Measurements from ENCODE around the gene ADRA1B. TPM values are rescaled to one million over a fixed set of nuclear protein-coding genes. Genes with fewer than 3 reads are reported as not detected.

ADRA1B gene
- total and polyA plus RNA-seq, 10 of the 15 experiments (the other 5 are each of a cell fraction or from before 2014, with no cell fraction given) = 0.04 TPM; not detected in 9

DNA sequence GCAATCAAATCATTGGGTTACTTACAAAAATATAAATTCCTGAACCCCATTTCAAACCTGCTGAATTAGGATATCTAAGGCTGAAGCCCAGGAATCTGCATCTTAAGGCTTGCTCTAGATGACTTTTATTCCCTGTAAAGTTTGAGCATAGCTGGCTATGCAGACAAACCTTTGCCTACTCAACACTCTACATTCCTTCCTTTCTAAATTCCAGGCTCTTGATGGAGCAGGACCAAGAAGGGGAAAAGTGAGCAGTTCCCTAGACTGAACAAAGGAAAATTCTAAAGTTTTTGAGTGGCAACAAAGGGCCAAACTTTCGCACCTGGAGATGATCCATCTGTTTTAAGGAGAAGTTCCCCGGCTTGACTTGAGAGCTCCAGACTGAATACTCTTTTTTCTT lies 9.8 kb upstream of the ADRA1B start:
- ChIA-PET SMC1A (ENCODE audit: uncharacterized antibody, unreplicated experiment) (interaction anchor here (1.7 kb wide), 1 partner anchor 11 kb away, joined by 3 read pairs; no protein-coding TSS in a partner anchor), CTCF (no interaction called here), RAD21 (ENCODE audit: unreplicated experiment) (no interaction called here), POLR2A (interaction anchor here (1.6 kb wide), 1 partner anchor 8 kb away, joined by 4 read pairs; no protein-coding TSS in a partner anchor)
- Histone ChIP-seq H3K4me3 (no peak overlapping the region), H3K36me3 (ENCODE audit: control insufficient read depth in 2 of 2, insufficient read depth in 2 of 2, low read length in 1 of 2) (no peaks in the 10 kb centered on the region), H3K27ac (ENCODE audit: control insufficient read depth, insufficient read depth) (no peak overlapping the region), H2AFZ (ENCODE audit: control insufficient read depth, low read depth, low read length) (no peak overlapping the region), H3K4me2 (ENCODE audit: control insufficient read depth, insufficient read depth) (no peak overlapping the region), H3K79me2 (ENCODE audit: control insufficient read depth, insufficient read depth, low read length) (no peaks in the 10 kb centered on the region), H3K4me1 (ENCODE audit: control insufficient read depth, insufficient read depth, low read length) (no peaks in the 10 kb centered on the region), H4K20me1 (ENCODE audit: control insufficient read depth, insufficient read depth) (no peaks in the 10 kb centered on the region), H3K27me3 (replicated peaks in 1 of 2; ENCODE audit: control insufficient read depth in 2 of 2, insufficient read depth in 2 of 2, low read length in 1 of 2) (no peaks in the 10 kb centered on the region; a peak in 1 of 4 replicates), H3K9ac (ENCODE audit: control insufficient read depth, insufficient read depth, low read length) (no peak overlapping the region), H3K9me3 (replicated peaks; ENCODE audit: control insufficient read depth, insufficient read depth, low read length) (no peaks in the 10 kb centered on the region)
- ATAC-seq (no peak), DNase-seq (ENCODE audit: low read depth, low spot score) (no peak), FAIRE-seq (no peak)
- in situ Hi-C loops (cut with MboI) = no loop called here
- intact Hi-C loops (cut with micrococcal nuclease; ENCODE audit: unreplicated experiment) = no loop called here
- 53% methylated on average over 2 of the region's 2 CpGs for WGBS (ENCODE audit: insufficient coverage, insufficient replicate concordance, low lambda C conversion rate, missing lambda C conversion rate)
- BruUV-seq (replicated peaks) = no TSS peak
- TF ChIP-seq, protein P1, sequence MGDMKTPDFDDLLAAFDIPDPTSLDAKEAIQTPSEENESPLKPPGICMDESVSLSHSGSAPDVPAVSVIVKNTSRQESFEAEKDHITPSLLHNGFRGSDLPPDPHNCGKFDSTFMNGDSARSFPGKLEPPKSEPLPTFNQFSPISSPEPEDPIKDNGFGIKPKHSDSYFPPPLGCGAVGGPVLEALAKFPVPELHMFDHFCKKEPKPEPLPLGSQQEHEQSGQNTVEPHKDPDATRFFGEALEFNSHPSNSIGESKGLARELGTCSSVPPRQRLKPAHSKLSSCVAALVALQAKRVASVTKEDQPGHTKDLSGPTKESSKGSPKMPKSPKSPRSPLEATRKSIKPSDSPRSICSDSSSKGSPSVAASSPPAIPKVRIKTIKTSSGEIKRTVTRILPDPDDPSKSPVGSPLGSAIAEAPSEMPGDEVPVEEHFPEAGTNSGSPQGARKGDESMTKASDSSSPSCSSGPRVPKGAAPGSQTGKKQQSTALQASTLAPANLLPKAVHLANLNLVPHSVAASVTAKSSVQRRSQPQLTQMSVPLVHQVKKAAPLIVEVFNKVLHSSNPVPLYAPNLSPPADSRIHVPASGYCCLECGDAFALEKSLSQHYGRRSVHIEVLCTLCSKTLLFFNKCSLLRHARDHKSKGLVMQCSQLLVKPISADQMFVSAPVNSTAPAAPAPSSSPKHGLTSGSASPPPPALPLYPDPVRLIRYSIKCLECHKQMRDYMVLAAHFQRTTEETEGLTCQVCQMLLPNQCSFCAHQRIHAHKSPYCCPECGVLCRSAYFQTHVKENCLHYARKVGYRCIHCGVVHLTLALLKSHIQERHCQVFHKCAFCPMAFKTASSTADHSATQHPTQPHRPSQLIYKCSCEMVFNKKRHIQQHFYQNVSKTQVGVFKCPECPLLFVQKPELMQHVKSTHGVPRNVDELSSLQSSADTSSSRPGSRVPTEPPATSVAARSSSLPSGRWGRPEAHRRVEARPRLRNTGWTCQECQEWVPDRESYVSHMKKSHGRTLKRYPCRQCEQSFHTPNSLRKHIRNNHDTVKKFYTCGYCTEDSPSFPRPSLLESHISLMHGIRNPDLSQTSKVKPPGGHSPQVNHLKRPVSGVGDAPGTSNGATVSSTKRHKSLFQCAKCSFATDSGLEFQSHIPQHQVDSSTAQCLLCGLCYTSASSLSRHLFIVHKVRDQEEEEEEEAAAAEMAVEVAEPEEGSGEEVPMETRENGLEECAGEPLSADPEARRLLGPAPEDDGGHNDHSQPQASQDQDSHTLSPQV (IDR thresholded peaks at IDR 0.05) = no peak
- TF ChIP-seq SRF (IDR thresholded peaks at IDR 0.05; ENCODE audit: low read depth in 2 of 2, low read length in 2 of 2) = no peak
- TF ChIP-seq, protein P2, sequence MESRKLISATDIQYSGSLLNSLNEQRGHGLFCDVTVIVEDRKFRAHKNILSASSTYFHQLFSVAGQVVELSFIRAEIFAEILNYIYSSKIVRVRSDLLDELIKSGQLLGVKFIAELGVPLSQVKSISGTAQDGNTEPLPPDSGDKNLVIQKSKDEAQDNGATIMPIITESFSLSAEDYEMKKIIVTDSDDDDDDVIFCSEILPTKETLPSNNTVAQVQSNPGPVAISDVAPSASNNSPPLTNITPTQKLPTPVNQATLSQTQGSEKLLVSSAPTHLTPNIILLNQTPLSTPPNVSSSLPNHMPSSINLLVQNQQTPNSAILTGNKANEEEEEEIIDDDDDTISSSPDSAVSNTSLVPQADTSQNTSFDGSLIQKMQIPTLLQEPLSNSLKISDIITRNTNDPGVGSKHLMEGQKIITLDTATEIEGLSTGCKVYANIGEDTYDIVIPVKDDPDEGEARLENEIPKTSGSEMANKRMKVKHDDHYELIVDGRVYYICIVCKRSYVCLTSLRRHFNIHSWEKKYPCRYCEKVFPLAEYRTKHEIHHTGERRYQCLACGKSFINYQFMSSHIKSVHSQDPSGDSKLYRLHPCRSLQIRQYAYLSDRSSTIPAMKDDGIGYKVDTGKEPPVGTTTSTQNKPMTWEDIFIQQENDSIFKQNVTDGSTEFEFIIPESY (IDR thresholded peaks at IDR 0.05) = no peak
- no peak for TF ChIP-seq JUNB (IDR thresholded peaks at IDR 0.05)
- TF ChIP-seq POLR2A (IDR thresholded peaks at IDR 0.05; ENCODE audit: low read depth, low read length) = no peak
- no peak for TF ChIP-seq SPI1 (IDR thresholded peaks at IDR 0.05; ENCODE audit: borderline replicate concordance, insufficient read depth, low read depth, low read length)
- TF ChIP-seq CREB1 (IDR thresholded peaks at IDR 0.05; ENCODE audit: low read depth) = no peak
- no peak for TF ChIP-seq SMARCA5 (IDR thresholded peaks at IDR 0.05)
- TF ChIP-seq NR2F1 (conservative IDR thresholded peaks at IDR 0.05) = no peak
- TF ChIP-seq NFYB (IDR thresholded peaks at IDR 0.05; ENCODE audit: insufficient read depth, low read depth, low read length) = no peak
- TF ChIP-seq CHD4 (IDR thresholded peaks at IDR 0.05) = no peak
- TF ChIP-seq NFYA (IDR thresholded peaks at IDR 0.05; ENCODE audit: borderline replicate concordance, low read depth, low read length) = no peak
- TF ChIP-seq, protein P3, sequence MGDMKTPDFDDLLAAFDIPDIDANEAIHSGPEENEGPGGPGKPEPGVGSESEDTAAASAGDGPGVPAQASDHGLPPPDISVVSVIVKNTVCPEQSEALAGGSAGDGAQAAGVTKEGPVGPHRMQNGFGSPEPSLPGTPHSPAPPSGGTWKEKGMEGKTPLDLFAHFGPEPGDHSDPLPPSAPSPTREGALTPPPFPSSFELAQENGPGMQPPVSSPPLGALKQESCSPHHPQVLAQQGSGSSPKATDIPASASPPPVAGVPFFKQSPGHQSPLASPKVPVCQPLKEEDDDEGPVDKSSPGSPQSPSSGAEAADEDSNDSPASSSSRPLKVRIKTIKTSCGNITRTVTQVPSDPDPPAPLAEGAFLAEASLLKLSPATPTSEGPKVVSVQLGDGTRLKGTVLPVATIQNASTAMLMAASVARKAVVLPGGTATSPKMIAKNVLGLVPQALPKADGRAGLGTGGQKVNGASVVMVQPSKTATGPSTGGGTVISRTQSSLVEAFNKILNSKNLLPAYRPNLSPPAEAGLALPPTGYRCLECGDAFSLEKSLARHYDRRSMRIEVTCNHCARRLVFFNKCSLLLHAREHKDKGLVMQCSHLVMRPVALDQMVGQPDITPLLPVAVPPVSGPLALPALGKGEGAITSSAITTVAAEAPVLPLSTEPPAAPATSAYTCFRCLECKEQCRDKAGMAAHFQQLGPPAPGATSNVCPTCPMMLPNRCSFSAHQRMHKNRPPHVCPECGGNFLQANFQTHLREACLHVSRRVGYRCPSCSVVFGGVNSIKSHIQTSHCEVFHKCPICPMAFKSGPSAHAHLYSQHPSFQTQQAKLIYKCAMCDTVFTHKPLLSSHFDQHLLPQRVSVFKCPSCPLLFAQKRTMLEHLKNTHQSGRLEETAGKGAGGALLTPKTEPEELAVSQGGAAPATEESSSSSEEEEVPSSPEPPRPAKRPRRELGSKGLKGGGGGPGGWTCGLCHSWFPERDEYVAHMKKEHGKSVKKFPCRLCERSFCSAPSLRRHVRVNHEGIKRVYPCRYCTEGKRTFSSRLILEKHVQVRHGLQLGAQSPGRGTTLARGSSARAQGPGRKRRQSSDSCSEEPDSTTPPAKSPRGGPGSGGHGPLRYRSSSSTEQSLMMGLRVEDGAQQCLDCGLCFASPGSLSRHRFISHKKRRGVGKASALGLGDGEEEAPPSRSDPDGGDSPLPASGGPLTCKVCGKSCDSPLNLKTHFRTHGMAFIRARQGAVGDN (IDR thresholded peaks at IDR 0.05) = no peak
- no peak for TF ChIP-seq NFXL1 (IDR thresholded peaks at IDR 0.05; ENCODE audit: borderline replicate concordance)
- TF ChIP-seq TCF12 (IDR thresholded peaks at IDR 0.05; ENCODE audit: low read depth, low read length) = no peak
- TF ChIP-seq RBBP5 (conservative IDR thresholded peaks at IDR 0.05) = no peak
- no peak for TF ChIP-seq IRF4 (IDR thresholded peaks at IDR 0.05; ENCODE audit: low read depth, low read length)
- no peak for TF ChIP-seq RFX5 (IDR thresholded peaks at IDR 0.05; ENCODE audit: low read depth, low read length)
